Body of pancreas (tissue), 4 donors: ENCODE results near the gene TBCK. TPM values are rescaled to one million over a fixed set of nuclear protein-coding genes. Genes with fewer than 3 reads are reported as not detected.

Source experiments
- ATAC-seq: fragments of 150-250 bp; one replicate; pipeline ENCODE4 v1.9.1; 2016
- DNase-seq, 4 donors: peaks; one replicate each; pipeline ENCODE4 v3.0.0-alpha.2; 2019
- H3K27ac ChIP-seq, 4 donors: fragments of 200-600 bp; sonication (generic); 1 replicate in 3 of 4; 2 replicates in 1 of 4; pipeline versions ENCODE4 v1.5.1 to v1.6.1; 2016 to 2019; ENCODE audit warnings: mild to moderate bottlenecking in 1 of 4, mixed read lengths in 1 of 4, moderate library complexity in 1 of 4
- H3K27me3 ChIP-seq, 2 donors: fragments of 200-600 bp; sonication (generic); one replicate each; pipeline ENCODE4 v1.6.0; 2016; ENCODE audit warnings: mild to moderate bottlenecking in 1 of 2
- H3K36me3 ChIP-seq, 2 donors: fragments of 200-600 bp; sonication (generic); replicated peaks in 1 of 2; 2 replicates each; pipeline ENCODE4 v1.5.1; 2016; ENCODE audit warnings: low read depth in 2 of 2; ENCODE audit not compliant: insufficient read depth in 1 of 2
- H3K4me1 ChIP-seq: fragments of 200-600 bp; sonication (generic); one replicate; pipeline ENCODE4 v1.6.0; 2016
- H3K4me3 ChIP-seq, 2 donors: fragments of 200-600 bp; sonication (generic); 1 replicate in 1 of 2; 2 replicates in 1 of 2; pipeline ENCODE4 v1.5.1; 2016 to 2019
- H3K9me3 ChIP-seq, 3 donors: fragments of 200-600 bp; sonication (generic); 1 replicate in 2 of 3; 2 replicates in 1 of 3; pipeline ENCODE4 v1.5.1; 2016
- CTCF ChIP-seq, 7 experiments: fragments of 450-650 bp in 4 of 7; fragments of 200-600 bp in 3 of 7; sonication (generic) in 3 of 7; IDR thresholded peaks; one replicate each; pipeline ENCODE4 v1.5.1; 2016 to 2019; ENCODE audit warnings: antibody characterized with exemption in 7 of 7
- POLR2A ChIP-seq, 3 donors: fragments of 450-650 bp; IDR thresholded peaks; one replicate each; pipeline ENCODE4 v1.6.1; 2016; ENCODE audit warnings: antibody characterized with exemption in 3 of 3, mild to moderate bottlenecking in 2 of 3
- WGBS, 2 donors: methylation state at CpG; one replicate each; pipeline ENCODE4 v1.1.5; 2017; 5-methylcytosine and 5-hydroxymethylcytosine counted together
- intact Hi-C: fragments of 100-400 bp; cut with DNase I; formaldehyde crosslinking; loops from one replicate; pipeline ENCODE4 v1.15.1; 2023
- total RNA-seq, 2 donors: library from RNA; depleted of rRNA; stranded (reverse); fragments of >200 nt; gene quantifications; one replicate each; pipeline ENCODE4 v1.1.0, GENCODE V29; 2016

The TBCK gene
- total RNA-seq, 2 donors from 2014 or later = 24.7 to 28.5 TPM

DNA sequence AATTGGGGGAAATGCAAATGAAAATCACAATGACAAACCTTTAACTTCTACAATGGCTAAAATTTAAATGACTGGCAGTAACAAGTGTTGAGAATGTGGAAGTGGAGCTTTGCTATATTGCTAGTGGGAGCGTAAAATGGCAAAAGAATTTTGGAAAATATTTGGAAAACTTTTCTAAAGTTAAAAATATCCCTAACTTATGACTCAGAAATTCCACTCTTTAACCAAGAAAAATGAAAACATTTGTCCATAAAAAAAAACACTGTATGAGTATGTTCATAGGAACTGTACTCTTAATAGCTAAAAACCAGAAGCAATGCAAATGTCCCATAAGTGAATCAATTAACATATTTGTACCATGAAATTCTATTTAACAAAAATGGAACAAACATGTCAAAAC lies 3.6 kb downstream of the TBCK start:
- WGBS, 2 donors = 87 to 88% methylated on average over 1 of the region's 1 CpG
- intact Hi-C loops = no loop called here
- Histone ChIP-seq H3K4me3 (no peak overlapping the region), H3K27ac (no peak overlapping the region), H3K4me1 (peaks cover 20% of the 10 kb centered on the region), H3K36me3 (peaks cover 0 to 2% of the 10 kb centered on the region in 2 donors), H3K9me3 (no peaks in the 10 kb centered on the region), H3K27me3 (no peaks in the 10 kb centered on the region)
- DNase-seq (no peak), ATAC-seq (no peak)
- TF ChIP-seq CTCF (IDR thresholded peaks at IDR 0.05) = no peak
- no peak for TF ChIP-seq POLR2A (IDR thresholded peaks at IDR 0.05)

DNA sequence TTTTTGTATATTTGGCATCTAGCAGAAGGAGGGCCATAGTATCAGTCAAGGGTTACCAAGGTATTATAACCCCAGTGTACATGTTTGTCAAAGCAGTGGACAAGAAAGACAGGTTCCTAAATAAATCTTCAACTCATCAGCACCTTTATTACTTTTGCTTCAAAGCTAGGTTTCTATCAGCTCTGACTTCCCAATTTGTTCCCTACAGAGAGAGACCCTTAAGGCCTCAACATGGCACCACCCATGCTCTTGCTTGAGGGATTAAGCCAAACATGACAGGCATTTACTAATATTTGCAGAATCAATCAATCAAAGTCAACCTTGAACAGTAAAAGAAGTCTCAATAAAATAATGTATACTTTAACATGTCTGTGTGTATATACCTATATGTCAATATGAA lies 9.4 kb downstream of the TBCK start:
- ATAC-seq (no peak), DNase-seq (no peak)
- TF ChIP-seq CTCF (IDR thresholded peaks at IDR 0.05) (no peak), POLR2A (IDR thresholded peaks at IDR 0.05) (no peak)
- H3K9me3 ChIP-seq = no peaks in the 10 kb centered on the region
- H3K4me1 ChIP-seq = peaks cover 7% of the 10 kb centered on the region
- intact Hi-C loops = no loop called here
- H3K36me3 ChIP-seq = peaks cover 0 to 2% of the 10 kb centered on the region in 2 donors
- no peak overlapping the region for H3K27ac ChIP-seq
- no peak overlapping the region for H3K4me3 ChIP-seq
- no peaks in the 10 kb centered on the region for H3K27me3 ChIP-seq

- intact Hi-C loops = no loop called here
- no peak for ATAC-seq
- TF ChIP-seq POLR2A (IDR thresholded peaks at IDR 0.05) = no peak
- TF ChIP-seq CTCF (IDR thresholded peaks at IDR 0.05) = no peak
- Histone ChIP-seq H3K4me3 (no peak overlapping the region), H3K27ac (no peak overlapping the region), H3K27me3 (no peaks in the 10 kb centered on the region), H3K36me3 (peaks cover 0 to 2% of the 10 kb centered on the region in 2 donors), H3K4me1 (peaks cover 3% of the 10 kb centered on the region), H3K9me3 (no peaks in the 10 kb centered on the region)
- DNase-seq = no peak
- WGBS, 2 donors = 92 to 93% methylated on average over 4 of the region's 4 CpGs
These were observed 10.5 kb downstream of the TBCK start for GRCh38 chr4:106305435-106306055.

DNA sequence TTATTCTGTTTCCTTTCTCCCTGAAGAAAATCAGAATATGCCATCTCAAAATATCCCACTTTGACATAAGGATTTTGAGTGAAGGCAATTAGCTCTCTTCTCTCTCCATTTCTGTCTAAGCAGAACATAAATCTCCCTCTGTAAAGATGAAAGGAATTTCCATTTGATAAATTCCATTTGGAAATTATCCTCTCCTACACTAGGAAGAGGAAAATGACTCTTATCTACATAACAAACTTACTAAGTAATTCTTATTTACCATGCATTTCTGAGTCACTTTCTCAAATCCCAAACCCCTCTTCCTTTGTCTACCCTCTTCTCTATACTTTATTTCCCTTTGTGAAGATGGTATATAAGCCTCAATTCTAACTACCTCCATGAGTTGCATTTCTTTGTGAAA lies 11.4 kb downstream of the TBCK start:
- Histone ChIP-seq H3K27me3 (no peaks in the 10 kb centered on the region), H3K27ac (no peak overlapping the region), H3K4me3 (no peak overlapping the region), H3K36me3 (peaks cover 0 to 2% of the 10 kb centered on the region in 2 donors), H3K9me3 (no peaks in the 10 kb centered on the region), H3K4me1 (no peaks in the 10 kb centered on the region)
- no peak for ATAC-seq
- no peak for DNase-seq
- intact Hi-C loops = no loop called here
- TF ChIP-seq CTCF (IDR thresholded peaks at IDR 0.05) = no peak
- TF ChIP-seq POLR2A (IDR thresholded peaks at IDR 0.05) = no peak

DNA sequence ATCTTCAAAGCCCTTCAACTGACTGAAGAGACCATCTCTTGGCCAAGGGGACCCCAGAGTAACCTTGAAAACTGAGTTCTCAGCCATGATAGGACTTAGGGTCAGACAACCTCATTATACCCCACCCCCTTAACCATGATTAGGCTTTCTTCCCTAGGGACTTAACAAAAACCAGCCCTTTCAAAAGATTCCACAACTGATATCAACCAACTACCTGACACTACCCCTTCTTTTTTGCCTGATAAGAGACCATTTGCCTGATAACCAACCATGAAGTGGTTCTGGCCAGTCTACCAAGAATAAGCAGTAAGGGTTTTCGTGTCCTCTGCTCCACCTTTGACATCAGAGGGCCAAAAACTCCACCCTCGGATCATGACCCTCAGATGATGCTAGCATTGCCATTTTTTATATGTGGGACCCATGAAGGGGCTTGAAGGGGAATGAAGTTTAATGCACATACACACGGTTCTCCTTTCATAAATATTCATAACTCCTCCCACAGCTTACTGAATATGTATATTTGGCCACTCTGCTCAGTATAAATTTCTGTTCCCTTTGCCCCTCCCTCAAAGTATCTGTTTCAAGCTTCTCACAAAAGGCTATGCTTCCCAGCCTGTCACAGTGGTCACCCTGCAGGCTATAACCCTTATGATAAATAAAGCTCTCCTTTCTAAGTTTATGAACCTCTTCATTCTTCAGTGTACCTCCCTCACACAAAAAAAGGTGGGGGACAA lies 12.3 kb downstream of the TBCK start:
- H3K27me3 ChIP-seq = no peaks in the 10 kb centered on the region
- H3K27ac ChIP-seq = no peak overlapping the region
- 91 to 98% methylated on average over 3 of the region's 3 CpGs for WGBS, 2 donors
- H3K36me3 ChIP-seq = peaks cover 0 to 2% of the 10 kb centered on the region in 2 donors
- TF ChIP-seq POLR2A (IDR thresholded peaks at IDR 0.05) (no peak), CTCF (IDR thresholded peaks at IDR 0.05) (no peak)
- ATAC-seq (no peak), DNase-seq (no peak)
- H3K4me3 ChIP-seq = no peak overlapping the region
- H3K9me3 ChIP-seq = no peaks in the 10 kb centered on the region
- intact Hi-C loops = no loop called here
- no peaks in the 10 kb centered on the region for H3K4me1 ChIP-seq
